HUES6 (cell line): Measurements from ENCODE around the gene SIGLEC12.

Experiments used
- H3K27ac ChIP-seq: 2 replicates; pipeline ENCODE4 v1.7.0; 2013; ENCODE audit warnings: low read depth, mild to moderate bottlenecking, low read length, inconsistent platforms
- H3K27me3 ChIP-seq: 2 replicates; pipeline ENCODE4 v1.6.1; 2013; ENCODE audit warnings: low read length; ENCODE audit not compliant: control insufficient read depth, insufficient read depth
- H3K36me3 ChIP-seq: 2 replicates; pipeline ENCODE4 v1.6.1; 2013; ENCODE audit warnings: low read length; ENCODE audit not compliant: control insufficient read depth, insufficient read depth
- H3K4me1 ChIP-seq: 2 replicates; pipeline ENCODE4 v1.6.1; 2013; ENCODE audit warnings: low read length; ENCODE audit not compliant: control insufficient read depth, insufficient read depth
- H3K4me3 ChIP-seq: 2 replicates; pipeline ENCODE4 v1.5.1; 2013; ENCODE audit warnings: low read depth, low read length
- H3K9ac ChIP-seq: one replicate; pipeline ENCODE4 v1.6.1; 2013; ENCODE audit warnings: mild to moderate bottlenecking, low read length
- H3K9me3 ChIP-seq: 2 replicates; pipeline ENCODE4 v1.6.1; 2013; ENCODE audit warnings: low read depth, low read length; ENCODE audit not compliant: control insufficient read depth, insufficient read depth

The SIGLEC12 gene

DNA sequence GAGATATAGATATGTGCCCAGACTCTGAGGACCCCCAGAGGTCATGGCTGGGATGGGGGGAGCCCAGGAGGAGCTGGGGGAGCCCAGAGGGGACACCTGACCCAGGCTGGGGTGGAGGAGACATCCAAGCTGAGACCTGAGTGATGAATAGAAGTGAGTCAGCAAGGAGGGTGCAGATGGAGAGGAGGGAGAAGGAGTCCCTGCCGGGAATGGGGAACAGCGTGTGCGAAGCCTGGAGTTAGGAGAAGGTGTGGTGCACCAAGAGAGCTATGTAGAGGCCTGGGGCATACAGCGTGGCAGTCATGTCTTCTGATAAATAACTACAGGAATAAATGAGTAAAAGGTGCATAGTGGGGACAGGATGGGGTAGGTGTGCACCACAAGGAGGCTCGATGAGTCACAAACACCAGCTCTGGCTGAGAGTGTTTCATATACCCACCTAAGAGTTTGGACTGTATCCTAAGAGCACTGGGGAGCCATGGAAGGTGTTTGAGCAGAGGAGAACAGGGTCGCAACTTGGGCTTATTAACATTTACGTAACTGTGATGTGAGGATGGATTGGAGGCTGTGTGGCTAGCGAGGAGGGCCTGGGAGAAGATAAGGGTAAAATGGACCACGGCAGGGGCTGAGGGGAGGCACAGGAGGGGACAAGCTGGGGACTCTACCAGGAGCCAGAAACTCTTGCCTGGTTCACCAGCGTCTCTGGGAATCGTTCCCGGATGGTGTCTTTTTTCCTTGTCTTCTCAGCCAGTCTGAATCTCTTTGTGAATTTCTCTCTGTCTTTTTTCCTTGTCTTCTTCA, 21.9 kb downstream of the SIGLEC12 start:
- H3K27ac ChIP-seq = no peak overlapping the region
- peaks cover 59% of the 10 kb centered on the region for H3K27me3 ChIP-seq
- no peaks in the 10 kb centered on the region for H3K9me3 ChIP-seq
- no peak overlapping the region for H3K4me3 ChIP-seq
- no peaks in the 10 kb centered on the region for H3K4me1 ChIP-seq
- H3K36me3 ChIP-seq = no peaks in the 10 kb centered on the region
- H3K9ac ChIP-seq = no peak overlapping the region

DNA sequence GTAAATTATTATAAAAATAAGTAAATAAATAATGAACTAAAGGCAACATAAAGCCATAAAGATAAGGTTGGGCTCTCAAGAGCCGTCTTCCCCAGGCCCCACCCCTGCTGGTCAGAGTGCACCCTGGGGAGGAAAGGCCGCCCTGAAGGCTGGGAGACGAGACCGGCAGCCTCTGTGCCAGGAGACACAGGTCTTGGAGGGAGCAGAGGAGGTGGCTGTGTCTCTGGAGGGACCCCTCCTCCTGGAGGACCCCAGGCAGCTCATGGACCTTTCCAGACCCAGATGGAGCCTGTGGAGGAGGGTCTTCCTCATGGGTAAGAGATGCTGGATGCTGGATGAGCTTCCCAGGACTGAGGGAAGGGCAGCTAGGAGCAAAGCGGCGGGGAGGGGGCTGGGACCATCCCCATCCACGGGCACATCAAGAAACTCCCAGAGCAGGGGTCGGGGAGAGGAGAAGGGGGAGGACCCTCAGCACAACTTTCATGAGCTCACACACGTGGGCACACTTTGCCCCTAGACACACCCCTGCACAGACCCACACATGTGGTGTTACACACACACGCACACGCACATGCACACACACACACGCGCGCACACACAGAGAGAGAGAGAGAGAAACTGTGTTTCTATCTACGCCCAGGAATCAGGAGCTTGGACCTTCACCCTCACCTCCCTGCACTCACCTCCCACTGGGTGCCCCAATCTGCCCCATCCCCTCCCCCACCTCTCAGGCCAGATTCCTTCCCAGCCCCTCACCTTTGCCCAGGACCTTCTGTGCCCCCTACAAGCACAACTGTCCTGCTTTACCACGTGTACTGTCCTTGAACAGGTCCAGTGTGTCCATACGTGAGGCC, 23.0 kb downstream of the SIGLEC12 start, which contains the start of gene CEACAM18:
CEACAM18 (plus strand) TSS at position 159 of the 854 bp plus-strand sequence.
- Histone ChIP-seq H3K36me3 (no peaks in the 10 kb centered on the region), H3K4me3 (no peak within 1 kb of the TSS), H3K4me1 (no peaks in the 10 kb centered on the region), H3K27ac (no peak within 1 kb of the TSS), H3K27me3 (peaks cover 57% of the 10 kb centered on the region), H3K9me3 (no peaks in the 10 kb centered on the region), H3K9ac (no peak within 1 kb of the TSS)

DNA sequence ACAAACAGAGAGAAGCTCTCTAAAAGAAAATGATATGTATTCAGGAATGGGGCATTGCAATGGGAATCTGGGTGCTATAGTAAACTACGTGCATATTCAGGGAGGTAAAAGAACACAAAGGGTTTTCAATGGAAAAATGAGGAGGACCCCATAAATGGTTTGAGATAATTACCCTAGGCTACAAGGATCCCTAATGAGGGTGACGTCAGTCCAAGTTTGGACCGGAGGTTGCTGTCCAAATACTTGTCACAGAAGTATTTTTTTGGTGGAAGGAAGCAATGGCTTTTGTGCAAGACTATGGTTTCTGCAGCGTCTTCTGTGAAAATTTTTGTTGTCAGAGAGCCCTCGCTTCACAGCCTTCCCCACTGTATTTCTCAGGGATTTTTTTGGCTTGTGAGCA, 24.3 kb downstream of the SIGLEC12 start:
- Histone ChIP-seq H3K36me3 (no peaks in the 10 kb centered on the region), H3K9me3 (no peaks in the 10 kb centered on the region), H3K27me3 (peaks cover 56% of the 10 kb centered on the region), H3K4me3 (no peak overlapping the region), H3K27ac (no peak overlapping the region), H3K9ac (no peak overlapping the region), H3K4me1 (no peaks in the 10 kb centered on the region)

- Histone ChIP-seq H3K27ac (no peak overlapping the region), H3K4me3 (no peak overlapping the region), H3K9ac (no peak overlapping the region), H3K36me3 (no peaks in the 10 kb centered on the region), H3K9me3 (no peaks in the 10 kb centered on the region), H3K27me3 (peaks cover 50% of the 10 kb centered on the region), H3K4me1 (no peaks in the 10 kb centered on the region)
Measured at GRCh38 chr19:51476164-51476563, 25.4 kb downstream of the SIGLEC12 start.

DNA sequence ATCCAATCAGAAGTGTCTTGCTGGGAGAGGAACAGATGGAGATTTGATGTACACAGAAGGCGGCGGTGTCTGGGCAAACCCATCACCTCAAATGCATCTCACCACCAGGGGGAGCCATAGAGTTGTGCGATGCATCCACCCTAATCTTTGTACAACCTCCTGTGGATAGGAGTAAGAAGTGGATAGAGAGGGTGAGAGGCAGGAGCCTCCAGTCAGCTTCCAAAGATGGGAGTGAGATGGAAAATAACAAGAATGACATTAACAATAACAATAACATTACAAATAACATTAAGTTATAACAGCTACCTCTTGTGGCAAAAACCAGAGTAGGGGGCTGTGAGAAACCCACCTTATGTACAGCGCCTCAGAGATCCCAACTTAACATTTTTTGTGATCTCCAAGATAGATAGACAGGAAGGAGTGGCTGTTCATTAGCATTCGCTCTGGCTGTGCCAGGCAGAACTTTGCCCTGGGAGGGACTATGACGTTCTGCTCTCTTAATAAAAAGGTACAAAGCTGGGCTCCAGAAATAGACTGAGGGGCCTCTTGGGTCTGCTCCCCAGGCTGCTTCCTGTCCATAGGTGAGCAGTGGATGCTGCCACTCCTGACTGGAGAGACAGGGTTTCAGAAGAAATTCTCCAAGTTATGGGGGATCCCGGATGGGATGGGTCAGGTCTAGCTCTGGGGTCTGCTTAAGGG, 28.4 kb downstream of the SIGLEC12 start:
- no peak overlapping the region for H3K27ac ChIP-seq
- no peaks in the 10 kb centered on the region for H3K4me1 ChIP-seq
- H3K27me3 ChIP-seq = peaks cover 41% of the 10 kb centered on the region
- H3K36me3 ChIP-seq = no peaks in the 10 kb centered on the region
- H3K9me3 ChIP-seq = no peaks in the 10 kb centered on the region
- no peak overlapping the region for H3K4me3 ChIP-seq
- H3K9ac ChIP-seq = no peak overlapping the region

DNA sequence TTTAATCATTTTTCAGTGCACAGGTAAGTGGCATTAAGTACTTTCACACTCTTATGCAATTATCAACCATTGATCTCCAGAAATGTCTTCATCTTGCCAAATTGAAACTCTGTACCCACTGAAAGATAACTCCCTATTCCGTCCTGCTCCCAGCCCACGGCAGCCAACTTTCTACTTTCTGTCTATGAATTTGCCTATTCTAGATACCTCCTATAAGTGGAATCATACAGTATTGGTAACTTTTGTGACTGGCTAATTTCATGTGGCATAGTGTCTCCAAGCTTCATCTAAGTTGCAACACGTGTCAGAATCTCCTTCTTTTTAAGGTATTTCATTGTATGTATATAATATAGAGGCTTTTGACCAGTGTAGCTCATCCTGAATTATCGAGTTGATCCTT, 29.0 kb downstream of the SIGLEC12 start:
- Histone ChIP-seq H3K27me3 (peaks cover 47% of the 10 kb centered on the region), H3K36me3 (no peaks in the 10 kb centered on the region), H3K9ac (no peak overlapping the region), H3K4me3 (no peak overlapping the region), H3K27ac (no peak overlapping the region), H3K4me1 (no peaks in the 10 kb centered on the region), H3K9me3 (no peaks in the 10 kb centered on the region)

GRCh38 chr19:51471527-51471926, 30.1 kb downstream of the SIGLEC12 start:
- H3K9ac ChIP-seq = no peak overlapping the region
- no peak overlapping the region for H3K4me3 ChIP-seq
- H3K27ac ChIP-seq = no peak overlapping the region
- no peaks in the 10 kb centered on the region for H3K36me3 ChIP-seq
- H3K27me3 ChIP-seq = peaks cover 57% of the 10 kb centered on the region
- H3K9me3 ChIP-seq = no peaks in the 10 kb centered on the region
- H3K4me1 ChIP-seq = no peaks in the 10 kb centered on the region

DNA sequence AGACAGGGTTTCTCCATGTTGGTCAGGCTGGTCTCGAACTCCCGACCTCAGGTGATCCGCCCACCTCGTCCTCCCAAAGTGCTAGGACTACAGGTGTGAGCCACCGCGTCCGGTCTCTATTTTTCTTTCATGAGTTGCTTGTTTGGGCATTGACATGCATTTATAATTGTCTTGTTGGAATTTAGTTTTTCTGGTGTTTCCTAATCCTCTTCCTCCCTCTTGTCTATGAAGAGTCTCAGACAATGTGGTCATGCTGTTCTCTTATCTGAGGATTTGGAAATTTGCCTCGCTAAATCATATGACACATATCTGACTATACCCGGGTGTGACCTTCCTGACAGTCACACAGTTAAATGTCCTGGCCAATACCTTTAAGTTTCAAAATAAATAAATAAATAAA, 30.6 kb downstream of the SIGLEC12 start:
- Histone ChIP-seq H3K36me3 (no peaks in the 10 kb centered on the region), H3K9me3 (no peaks in the 10 kb centered on the region), H3K4me1 (no peaks in the 10 kb centered on the region), H3K27ac (no peak overlapping the region), H3K9ac (no peak overlapping the region), H3K27me3 (peaks cover 59% of the 10 kb centered on the region), H3K4me3 (no peak overlapping the region)

GRCh38 chr19:51469629-51470028, 32.0 kb downstream of the SIGLEC12 start:
- H3K27ac ChIP-seq = no peak overlapping the region
- H3K4me3 ChIP-seq = no peak overlapping the region
- H3K4me1 ChIP-seq = no peaks in the 10 kb centered on the region
- H3K36me3 ChIP-seq = no peaks in the 10 kb centered on the region
- peaks cover 62% of the 10 kb centered on the region for H3K27me3 ChIP-seq
- H3K9me3 ChIP-seq = no peaks in the 10 kb centered on the region
- H3K9ac ChIP-seq = no peak overlapping the region

GRCh38 chr19:51469162-51469561, 32.4 kb downstream of the SIGLEC12 start:
- H3K4me3 ChIP-seq = no peak overlapping the region
- no peak overlapping the region for H3K9ac ChIP-seq

GRCh38 chr19:51468545-51468920, 33.1 kb downstream of the SIGLEC12 start:
- Histone ChIP-seq H3K4me3 (no peak overlapping the region), H3K27ac (no peak overlapping the region)

More at GRCh38 chr19:51469162-51469561, 32.4 kb downstream of the SIGLEC12 start:
- Histone ChIP-seq H3K9me3 (no peaks in the 10 kb centered on the region), H3K27ac (no peak overlapping the region), H3K4me1 (no peaks in the 10 kb centered on the region), H3K36me3 (no peaks in the 10 kb centered on the region), H3K27me3 (peaks cover 65% of the 10 kb centered on the region)

More at GRCh38 chr19:51468545-51468920, 33.1 kb downstream of the SIGLEC12 start:
- Histone ChIP-seq H3K9me3 (no peaks in the 10 kb centered on the region), H3K4me1 (no peaks in the 10 kb centered on the region), H3K27me3 (peaks cover 62% of the 10 kb centered on the region), H3K36me3 (no peaks in the 10 kb centered on the region), H3K9ac (no peak overlapping the region)
